ENCODE data around the gene PLCXD1. TPM values are rescaled to one million over a fixed set of nuclear protein-coding genes. Genes with fewer than 3 reads are reported as not detected.

The PLCXD1 gene
- total RNA-seq, 1 donor: 9.5 TPM

- no peak for DNase-seq (ENCODE audit: low read depth)
Measured at GRCh38 chrX:288561-288991, 7.4 kb downstream of the PLCXD1 start.

GRCh38 chrX:290476-291166 lies 9.4 kb downstream of the PLCXD1 start:
- no peak for DNase-seq (ENCODE audit: low read depth)
- no peak overlapping the region for H3K4me3 ChIP-seq (ENCODE audit: low read depth, low read length)
- no peak for TF ChIP-seq CTCF (IDR thresholded peaks at IDR 0.05; ENCODE audit: insufficient read depth, low read length)

More at GRCh38 chrX:288561-288991, 7.4 kb downstream of the PLCXD1 start:
- no peak for TF ChIP-seq CTCF (IDR thresholded peaks at IDR 0.05; ENCODE audit: insufficient read depth, low read length)
- H3K4me3 ChIP-seq (ENCODE audit: low read depth, low read length): no peak overlapping the region

- no peak for TF ChIP-seq CTCF (IDR thresholded peaks at IDR 0.05; ENCODE audit: insufficient read depth, low read length)
- no peak overlapping the region for H3K4me3 ChIP-seq (ENCODE audit: low read depth, low read length)
- no peak for DNase-seq (ENCODE audit: low read depth)
Measured at GRCh38 chrX:291411-291901, 10.3 kb downstream of the PLCXD1 start.

- TF ChIP-seq CTCF (IDR thresholded peaks at IDR 0.05; ENCODE audit: insufficient read depth, low read length): no peak
- DNase-seq (ENCODE audit: low read depth): no peak
- H3K4me3 ChIP-seq (ENCODE audit: low read depth, low read length): no peak overlapping the region
Measured at GRCh38 chrX:292900-293897, 12.0 kb downstream of the PLCXD1 start.

GRCh38 chrX:295136-295535 lies 14.0 kb downstream of the PLCXD1 start:
- TF ChIP-seq CTCF (IDR thresholded peaks at IDR 0.05; ENCODE audit: insufficient read depth, low read length): no peak
- H3K4me3 ChIP-seq (ENCODE audit: low read depth, low read length): no peak overlapping the region
- DNase-seq (ENCODE audit: low read depth): no peak

GRCh38 chrX:298993-299392 lies 17.8 kb downstream of the PLCXD1 start:
- H3K4me3 ChIP-seq (ENCODE audit: low read depth, low read length): no peak overlapping the region
- DNase-seq (ENCODE audit: low read depth): no peak
- no peak for TF ChIP-seq CTCF (IDR thresholded peaks at IDR 0.05; ENCODE audit: insufficient read depth, low read length)
